22Rv1 (cell line): ENCODE measurements around the gene ACLY.

ENCODE experiments used
- CTCF ChIP-seq: fragments of 450-650 bp; IDR thresholded peaks from 2 replicates; pipeline ENCODE4 v1.5.1; 2017; ENCODE audit warnings: mild to moderate bottlenecking
- ZFX ChIP-seq: fragments of 450-650 bp; IDR thresholded peaks from 2 replicates; pipeline ENCODE4 v1.6.1; 2017; ENCODE audit warnings: antibody characterized with exemption, borderline replicate concordance

GRCh38 chr17:41907185-41907556 is 11.6 kb downstream of the ACLY start:
- TF ChIP-seq CTCF (no peak), ZFX (no peak)
